Activated CD8-positive, alpha-beta memory T cell treated with anti-CD3 and anti-CD28 coated beads for 36 hours (primary cell): ENCODE data around the gene ZMYM2. TPM values are rescaled to one million over a fixed set of nuclear protein-coding genes. Genes with fewer than 3 reads are reported as not detected.

Source experiments
- CTCF ChIA-PET: fragments of 350-600 bp; sonication (Branson Sonifier 250); formaldehyde crosslinking; loops from one replicate; lab custom pipeline; 2021; ENCODE audit warnings: antibody characterized with exemption; lab: Charles Lee
- POLR2A ChIA-PET: fragments of 350-600 bp; sonication (Branson Sonifier 250); formaldehyde crosslinking; loops from one replicate; lab custom pipeline; 2021; ENCODE audit warnings: antibody characterized with exemption; lab: Charles Lee
- total RNA-seq, 2 experiments: library from RNA; stranded (reverse); gene quantifications; one replicate each; pipeline ENCODE4 v1.2.3, GENCODE V29; 2021

ZMYM2 gene
- total RNA-seq, 2 experiments from 2014 or later, result 43.8 to 43.9 TPM

- ChIA-PET POLR2A (no interaction called here), CTCF (interaction anchor here (0.7 kb wide), 1 partner anchor 19 kb away, joined by 4 read pairs; no protein-coding TSS in a partner anchor)
Observed at GRCh38 chr13:20125783-20126165, 167.2 kb downstream of the ZMYM2 start.

- POLR2A ChIA-PET, result interaction anchor here (1.9 kb wide), 1 partner anchor 33 kb away, joined by 7 read pairs; no protein-coding TSS in a partner anchor
- CTCF ChIA-PET, result interaction anchor here (0.6 to 1.1 kb wide), 4 partner anchors 37 to 177 kb away, joined by 3 to 4 read pairs (median 3); no protein-coding TSS in a partner anchor
Observed at GRCh38 chr13:20126541-20127261, 168.2 kb downstream of the ZMYM2 start.

GRCh38 chr13:20127262-20127561 is 168.7 kb downstream of the ZMYM2 start:
- POLR2A ChIA-PET, result interaction anchor here (0.8 to 1.9 kb wide), 3 partner anchors 8 to 281 kb away, joined by 3 to 9 read pairs (median 7); no protein-coding TSS in a partner anchor
- CTCF ChIA-PET, result interaction anchor here (0.6 to 1.5 kb wide), 9 partner anchors 8 to 263 kb away, joined by 3 to 6 read pairs (median 3); no protein-coding TSS in a partner anchor

- ChIA-PET CTCF (interaction anchor here (0.6 to 1.5 kb wide), 11 partner anchors 9 to 440 kb away, joined by 3 to 6 read pairs (median 4); no protein-coding TSS in a partner anchor), POLR2A (interaction anchor here (0.8 to 1.9 kb wide), 3 partner anchors 9 to 282 kb away, joined by 3 to 9 read pairs (median 7); no protein-coding TSS in a partner anchor)
Observed at GRCh38 chr13:20127562-20128458, 169.3 kb downstream of the ZMYM2 start.

- POLR2A ChIA-PET, result interaction anchor here (1.8 to 1.9 kb wide), 2 partner anchors 9 to 31 kb away, joined by 7 to 9 read pairs; no protein-coding TSS in a partner anchor
- CTCF ChIA-PET, result interaction anchor here (0.5 to 1.5 kb wide), 6 partner anchors 9 to 439 kb away, joined by 3 to 6 read pairs (median 4); no protein-coding TSS in a partner anchor
Observed at GRCh38 chr13:20128459-20128931, 170.0 kb downstream of the ZMYM2 start.

GRCh38 chr13:20129076-20129475 is 170.5 kb downstream of the ZMYM2 start:
- ChIA-PET CTCF (interaction anchor here (0.5 to 1.3 kb wide), 2 partner anchors 39 to 327 kb away, joined by 3 to 4 read pairs; no protein-coding TSS in a partner anchor), POLR2A (interaction anchor here (1.8 kb wide), 1 partner anchor 10 kb away, joined by 9 read pairs; no protein-coding TSS in a partner anchor)

GRCh38 chr13:20130012-20130411 is 171.5 kb downstream of the ZMYM2 start:
- CTCF ChIA-PET, result no interaction called here
- POLR2A ChIA-PET, result no interaction called here

GRCh38 chr13:20130652-20131051 is 172.1 kb downstream of the ZMYM2 start:
- ChIA-PET POLR2A (no interaction called here), CTCF (no interaction called here)

- ChIA-PET POLR2A (no interaction called here), CTCF (no interaction called here)
Observed at GRCh38 chr13:20131057-20131832, 172.7 kb downstream of the ZMYM2 start.

GRCh38 chr13:20132052-20132634 is 173.6 kb downstream of the ZMYM2 start:
- ChIA-PET POLR2A (no interaction called here), CTCF (interaction anchor here (1.2 kb wide), 1 partner anchor 13 kb away, joined by 3 read pairs; no protein-coding TSS in a partner anchor)

- ChIA-PET CTCF (no interaction called here), POLR2A (no interaction called here)
Observed at GRCh38 chr13:20134732-20135131, 176.2 kb downstream of the ZMYM2 start.

- ChIA-PET POLR2A (no interaction called here), CTCF (no interaction called here)
Observed at GRCh38 chr13:20136781-20137703, 178.5 kb downstream of the ZMYM2 start.

- ChIA-PET POLR2A (no interaction called here), CTCF (no interaction called here)
Observed at GRCh38 chr13:20137875-20138274, 179.3 kb downstream of the ZMYM2 start.

GRCh38 chr13:20140487-20140886 is 182.0 kb downstream of the ZMYM2 start:
- CTCF ChIA-PET, result no interaction called here
- POLR2A ChIA-PET, result no interaction called here
